NCI-H146 treated with DMSO at 0.1 percent for 48 hours (cell line): Measurements from ENCODE around the gene MYOG.

ENCODE experiments used
- DNase-seq: peaks from one replicate; lab custom pipeline; 2025; ENCODE audit not compliant: unreplicated experiment; lab: John Stamatoyannopoulos, UW

MYOG gene

GRCh38 chr1:203117611-203118575, 32.1 kb upstream of the MYOG start:
- peak; percentile 65 for DNase-seq

GRCh38 chr1:203116091-203116820, 30.4 kb upstream of the MYOG start:
- DNase-seq: no peak

GRCh38 chr1:203114202-203114601, 28.4 kb upstream of the MYOG start:
- no peak for DNase-seq

GRCh38 chr1:203113308-203113707, 27.5 kb upstream of the MYOG start:
- DNase-seq: no peak

- DNase-seq: no peak
These were observed 26.7 kb upstream of the MYOG start for GRCh38 chr1:203112475-203112874.

GRCh38 chr1:203104789-203105390, 19.1 kb upstream of the MYOG start:
- no peak for DNase-seq

GRCh38 chr1:203103829-203104495, 18.1 kb upstream of the MYOG start:
- DNase-seq: no peak

- DNase-seq: no peak
These were observed 17.4 kb upstream of the MYOG start for GRCh38 chr1:203103216-203103615.

- no peak for DNase-seq
These were observed 16.2 kb upstream of the MYOG start for GRCh38 chr1:203101813-203102634.

- DNase-seq: no peak
These were observed 14.7 kb upstream of the MYOG start for GRCh38 chr1:203100516-203100869.

- no peak for DNase-seq
These were observed 14.1 kb upstream of the MYOG start for GRCh38 chr1:203099805-203100515.

- DNase-seq: no peak
These were observed 13.2 kb upstream of the MYOG start for GRCh38 chr1:203098914-203099520.

- no peak for DNase-seq
These were observed 12.6 kb upstream of the MYOG start for GRCh38 chr1:203098445-203098844.

GRCh38 chr1:203097001-203097400, 11.2 kb upstream of the MYOG start:
- DNase-seq: no peak

- no peak for DNase-seq
These were observed 10.8 kb upstream of the MYOG start for GRCh38 chr1:203096566-203096965.

- DNase-seq: no peak
These were observed 9.4 kb upstream of the MYOG start for GRCh38 chr1:203095061-203095690.

GRCh38 chr1:203093754-203094410, 8.1 kb upstream of the MYOG start:
- DNase-seq: no peak

- no peak for DNase-seq
These were observed 6.0 kb upstream of the MYOG start for GRCh38 chr1:203091761-203092330.
